OCI-LY3 (cell line): ENCODE data around the gene RING1.

Source experiments
- CTCF ChIP-seq: fragments of 200-600, 300-600 bp; sonication (generic); IDR thresholded peaks from 2 replicates; pipeline ENCODE4 v1.5.1; 2014; ENCODE audit warnings: antibody characterized with exemption, low read length, low read depth
- EZH2phosphoT487 ChIP-seq: fragments of 200-600 bp; shearing (Covaris generic); IDR thresholded peaks from 2 replicates; pipeline ENCODE4 v1.6.1; 2018; ENCODE audit warnings: antibody characterized with exemption, mixed run types, low read depth

GRCh38 chr6:33217681-33218080 lies 9.4 kb downstream of the RING1 start:
- TF ChIP-seq CTCF (no peak), EZH2phosphoT487 (no peak)
